SIG-M5 (cell line): Measurements from ENCODE around the gene SLC25A47.

Experiments used
- DNase-seq: peaks from one replicate; lab custom pipeline; 2025; lab: John Stamatoyannopoulos, UW

The SLC25A47 gene

DNA sequence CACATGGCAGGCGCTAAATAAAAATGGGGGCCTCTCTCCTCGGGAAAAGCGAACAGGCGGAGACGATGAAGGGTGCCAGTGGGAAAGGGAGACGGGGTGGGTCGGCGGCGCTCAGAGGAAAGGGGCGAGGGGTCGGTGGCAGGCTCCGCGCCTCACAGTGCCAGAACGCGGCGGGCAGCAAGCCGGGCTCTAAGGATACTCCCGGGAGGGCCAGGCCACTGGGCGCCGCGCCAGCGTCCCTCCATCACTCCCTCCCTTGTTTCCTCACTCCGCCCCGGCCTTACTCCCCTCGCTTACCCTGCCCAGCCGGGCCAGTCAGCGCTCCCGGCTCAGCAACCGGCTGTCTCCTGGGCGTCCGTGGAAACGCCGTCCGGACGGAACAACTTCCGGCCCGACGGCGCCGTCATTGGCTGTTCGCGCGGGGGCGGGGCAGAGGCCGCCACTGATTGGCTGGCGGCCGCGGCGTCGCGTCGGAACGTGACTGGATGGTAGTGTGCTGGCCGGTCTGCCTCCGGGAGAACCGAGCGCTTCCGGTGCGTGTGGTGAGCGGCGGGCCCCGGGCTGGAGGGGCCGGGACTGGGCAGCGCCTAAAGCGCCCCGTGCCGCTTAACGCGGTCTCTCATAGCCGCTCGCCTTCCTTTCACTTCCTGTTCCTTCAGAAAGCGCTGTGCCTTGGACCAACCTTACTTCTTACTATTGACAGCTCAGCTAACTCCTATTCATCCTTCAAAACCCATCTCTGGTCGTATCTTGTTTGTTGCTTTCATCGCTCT, 53.0 kb downstream of the SLC25A47 start, which contains the start of gene WDR25:
Gene WDR25 (plus strand): TSS at position 523 of the 773 bp plus-strand sequence.
- peak; percentile 50 for DNase-seq

- no peak for DNase-seq
Measured at GRCh38 chr14:100376751-100377171, 53.6 kb downstream of the SLC25A47 start.
